ENCODE results near the gene PSMD4.

PSMD4 gene

DNA sequence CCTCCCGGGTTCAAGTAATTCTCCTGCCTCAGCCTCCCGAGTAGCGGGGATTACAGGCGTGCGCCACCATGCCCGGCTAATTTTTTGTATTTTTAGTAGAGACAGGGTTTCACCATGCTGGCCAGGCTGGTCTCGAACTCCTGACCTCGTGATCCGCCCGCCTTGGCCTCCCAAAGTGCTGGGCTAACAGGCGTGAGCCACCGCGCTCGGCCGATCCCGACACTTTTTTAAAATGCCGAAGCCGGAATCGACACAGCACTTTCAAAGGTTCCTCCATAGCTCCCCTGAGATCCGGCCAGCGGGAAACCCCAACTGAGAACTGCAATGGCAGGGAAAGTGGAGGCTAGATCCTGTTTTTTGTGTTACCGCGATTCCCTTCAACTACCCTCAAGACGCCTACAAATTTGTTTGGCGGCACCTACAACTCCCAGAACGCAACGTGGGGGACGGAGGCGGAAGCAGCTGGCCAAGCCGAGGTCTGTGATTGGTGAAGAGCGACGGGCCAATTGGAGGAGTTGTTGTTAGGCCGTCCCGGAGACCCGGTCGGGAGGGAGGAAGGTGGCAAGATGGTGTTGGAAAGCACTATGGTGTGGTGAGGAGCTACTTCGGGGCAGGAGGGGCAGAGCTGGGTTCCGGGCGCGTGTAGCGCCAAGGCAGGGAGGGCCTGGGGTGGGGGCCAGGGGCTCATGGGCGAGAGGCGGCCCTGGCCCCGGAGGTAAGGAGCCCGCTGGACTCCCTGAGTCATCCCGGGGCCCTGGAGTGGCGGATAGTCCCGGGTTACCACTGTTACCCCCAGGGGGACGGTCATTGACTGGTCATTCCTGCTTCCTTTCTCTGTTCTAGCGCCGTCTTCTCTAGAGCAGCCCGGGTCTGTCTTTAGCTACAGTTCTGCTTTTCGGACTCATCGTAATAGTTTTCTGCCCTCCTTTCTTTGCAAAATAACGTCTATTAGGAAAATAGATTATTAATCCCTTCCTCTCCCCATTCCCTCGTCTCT, at the start of gene PSMD4:
Gene PSMD4 (plus strand): TSS at position 518 of the 997 bp plus-strand sequence. CDS start 49 bp downstream, at position 567.
- H3K4me3 ChIP-seq (ENCODE audit: low read depth, low read length), result peak within 1 kb of the TSS; percentile 92
- ChIA-PET CTCF (interaction anchor here (0.7 to 1.5 kb wide), 4 partner anchors 25 to 87 kb away, joined by 3 to 6 read pairs (median 4); no protein-coding TSS in a partner anchor), POLR2A (interaction anchor here (0.6 to 2.3 kb wide), 21 partner anchors 9 to 210 kb away, joined by 3 to 24 read pairs (median 4); partner anchors contain the start of genes CDC42SE1, MLLT11, PIP5K1A and PSMB4)
- H3K36me3 ChIP-seq (ENCODE audit: control insufficient read depth in 2 of 2, insufficient read depth in 1 of 2, low read length in 2 of 2), result peaks cover 1 to 9% of the 10 kb centered on the region in 2 experiments
- H3K27ac ChIP-seq (ENCODE audit: extremely low read depth, low read depth, low read length), result peak within 1 kb of the TSS; percentile 42
- no peaks in the 10 kb centered on the region for H3K9me3 ChIP-seq (ENCODE audit: control insufficient read depth, insufficient read depth, low read depth, low read length)
- H3K4me1 ChIP-seq (ENCODE audit: control insufficient read depth, insufficient read depth, low read length), result peaks cover 2% of the 10 kb centered on the region; the same call in 1 of the 2 replicates
- TF ChIP-seq SP3 (tag by site-specific recombination; IDR thresholded peaks at IDR 0.05) (peak; percentile 69), OVOL3 (tag by site-specific recombination; IDR thresholded peaks at IDR 0.05) (0 out of 2 replicates have a peak, but pooled peaks have one; percentile 28), ZNF146 (tag by site-specific recombination; IDR thresholded peaks at IDR 0.05) (no peak), ZFHX2 (tag by site-specific recombination; conservative IDR thresholded peaks at IDR 0.05) (peak; percentile 86), KLF7 (tag by site-specific recombination; IDR thresholded peaks at IDR 0.05; ENCODE audit: borderline replicate concordance) (no peak), ZFP37 (tag by site-specific recombination; IDR thresholded peaks at IDR 0.05) (peak; percentile 75), ZNF366 (tag by site-specific recombination; conservative IDR thresholded peaks at IDR 0.05) (peak; percentile 65), ZNF248 (tag by site-specific recombination; IDR thresholded peaks at IDR 0.05) (no peak), ZSCAN23 (tag by site-specific recombination; IDR thresholded peaks at IDR 0.05) (0 out of 2 replicates have a peak, but pooled peaks have one; percentile 52), ZNF600 (tag by site-specific recombination; IDR thresholded peaks at IDR 0.05) (peak; percentile 90), ZNF350 (tag by site-specific recombination; IDR thresholded peaks at IDR 0.05) (no peak), ZNF391 (tag by site-specific recombination; IDR thresholded peaks at IDR 0.05; ENCODE audit: borderline replicate concordance, low read depth) (peak; percentile 75; the same call in 1 of the 2 replicates), ZXDB (tag by site-specific recombination; IDR thresholded peaks at IDR 0.05) (peak; percentile 74), ZNF785 (tag by site-specific recombination; IDR thresholded peaks at IDR 0.05) (peak; percentile 84; the same call in 1 of the 2 replicates), SP7 (tag by site-specific recombination; IDR thresholded peaks at IDR 0.05) (peak; percentile 51; the same call in 1 of the 2 replicates), GLI4 (tag by site-specific recombination; IDR thresholded peaks at IDR 0.05) (0 out of 2 replicates have a peak, but pooled peaks have one; percentile 31), ZNF623 (tag by site-specific recombination; IDR thresholded peaks at IDR 0.05) (peak; percentile 14; the same call in 1 of the 2 replicates), SP2 (tag by site-specific recombination; IDR thresholded peaks at IDR 0.05) (peak; percentile 90)
- TF ChIP-seq, protein P1, sequence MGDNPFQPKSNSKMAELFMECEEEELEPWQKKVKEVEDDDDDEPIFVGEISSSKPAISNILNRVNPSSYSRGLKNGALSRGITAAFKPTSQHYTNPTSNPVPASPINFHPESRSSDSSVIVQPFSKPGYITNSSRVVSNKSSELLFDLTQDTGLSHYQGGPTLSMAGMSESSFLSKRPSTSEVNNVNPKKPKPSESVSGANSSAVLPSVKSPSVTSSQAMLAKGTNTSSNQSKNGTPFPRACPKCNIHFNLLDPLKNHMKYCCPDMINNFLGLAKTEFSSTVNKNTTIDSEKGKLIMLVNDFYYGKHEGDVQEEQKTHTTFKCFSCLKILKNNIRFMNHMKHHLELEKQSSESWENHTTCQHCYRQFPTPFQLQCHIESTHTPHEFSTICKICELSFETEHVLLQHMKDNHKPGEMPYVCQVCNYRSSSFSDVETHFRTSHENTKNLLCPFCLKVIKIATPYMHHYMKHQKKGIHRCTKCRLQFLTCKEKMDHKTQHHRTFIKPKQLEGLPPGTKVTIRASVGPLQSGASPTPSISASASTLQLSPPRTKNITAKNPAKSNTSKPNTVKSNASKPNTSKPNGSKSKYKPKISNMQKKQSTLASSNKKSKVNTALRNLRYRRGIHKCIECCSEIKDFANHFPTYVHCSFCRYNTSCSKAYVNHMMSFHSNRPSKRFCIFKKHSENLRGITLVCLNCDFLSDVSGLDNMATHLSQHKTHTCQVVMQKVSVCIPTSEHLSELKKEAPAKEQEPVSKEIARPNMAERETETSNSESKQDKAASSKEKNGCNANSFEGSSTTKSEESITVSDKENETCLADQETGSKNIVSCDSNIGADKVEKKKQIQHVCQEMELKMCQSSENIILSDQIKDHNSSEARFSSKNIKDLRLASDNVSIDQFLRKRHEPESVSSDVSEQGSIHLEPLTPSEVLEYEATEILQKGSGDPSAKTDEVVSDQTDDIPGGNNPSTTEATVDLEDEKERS (tag by site-specific recombination; IDR thresholded peaks at IDR 0.05), result peak; percentile 79; the same call in 1 of the 2 replicates
- TF ChIP-seq, protein P2, sequence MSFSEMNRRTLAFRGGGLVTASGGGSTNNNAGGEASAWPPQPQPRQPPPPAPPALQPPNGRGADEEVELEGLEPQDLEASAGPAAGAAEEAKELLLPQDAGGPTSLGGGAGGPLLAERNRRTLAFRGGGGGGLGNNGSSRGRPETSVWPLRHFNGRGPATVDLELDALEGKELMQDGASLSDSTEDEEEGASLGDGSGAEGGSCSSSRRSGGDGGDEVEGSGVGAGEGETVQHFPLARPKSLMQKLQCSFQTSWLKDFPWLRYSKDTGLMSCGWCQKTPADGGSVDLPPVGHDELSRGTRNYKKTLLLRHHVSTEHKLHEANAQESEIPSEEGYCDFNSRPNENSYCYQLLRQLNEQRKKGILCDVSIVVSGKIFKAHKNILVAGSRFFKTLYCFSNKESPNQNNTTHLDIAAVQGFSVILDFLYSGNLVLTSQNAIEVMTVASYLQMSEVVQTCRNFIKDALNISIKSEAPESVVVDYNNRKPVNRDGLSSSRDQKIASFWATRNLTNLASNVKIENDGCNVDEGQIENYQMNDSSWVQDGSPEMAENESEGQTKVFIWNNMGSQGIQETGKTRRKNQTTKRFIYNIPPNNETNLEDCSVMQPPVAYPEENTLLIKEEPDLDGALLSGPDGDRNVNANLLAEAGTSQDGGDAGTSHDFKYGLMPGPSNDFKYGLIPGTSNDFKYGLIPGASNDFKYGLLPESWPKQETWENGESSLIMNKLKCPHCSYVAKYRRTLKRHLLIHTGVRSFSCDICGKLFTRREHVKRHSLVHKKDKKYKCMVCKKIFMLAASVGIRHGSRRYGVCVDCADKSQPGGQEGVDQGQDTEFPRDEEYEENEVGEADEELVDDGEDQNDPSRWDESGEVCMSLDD (tag by site-specific recombination; IDR thresholded peaks at IDR 0.05), result peak; percentile 56; the same call in 1 of the 2 replicates
- TF ChIP-seq, protein P3, sequence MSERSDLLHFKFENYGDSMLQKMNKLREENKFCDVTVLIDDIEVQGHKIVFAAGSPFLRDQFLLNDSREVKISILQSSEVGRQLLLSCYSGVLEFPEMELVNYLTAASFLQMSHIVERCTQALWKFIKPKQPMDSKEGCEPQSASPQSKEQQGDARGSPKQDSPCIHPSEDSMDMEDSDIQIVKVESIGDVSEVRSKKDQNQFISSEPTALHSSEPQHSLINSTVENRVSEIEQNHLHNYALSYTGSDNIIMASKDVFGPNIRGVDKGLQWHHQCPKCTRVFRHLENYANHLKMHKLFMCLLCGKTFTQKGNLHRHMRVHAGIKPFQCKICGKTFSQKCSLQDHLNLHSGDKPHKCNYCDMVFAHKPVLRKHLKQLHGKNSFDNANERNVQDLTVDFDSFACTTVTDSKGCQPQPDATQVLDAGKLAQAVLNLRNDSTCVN (tag by site-specific recombination; optimal IDR thresholded peaks at IDR 0.05), result peak; percentile 22
- TF ChIP-seq, protein P4, sequence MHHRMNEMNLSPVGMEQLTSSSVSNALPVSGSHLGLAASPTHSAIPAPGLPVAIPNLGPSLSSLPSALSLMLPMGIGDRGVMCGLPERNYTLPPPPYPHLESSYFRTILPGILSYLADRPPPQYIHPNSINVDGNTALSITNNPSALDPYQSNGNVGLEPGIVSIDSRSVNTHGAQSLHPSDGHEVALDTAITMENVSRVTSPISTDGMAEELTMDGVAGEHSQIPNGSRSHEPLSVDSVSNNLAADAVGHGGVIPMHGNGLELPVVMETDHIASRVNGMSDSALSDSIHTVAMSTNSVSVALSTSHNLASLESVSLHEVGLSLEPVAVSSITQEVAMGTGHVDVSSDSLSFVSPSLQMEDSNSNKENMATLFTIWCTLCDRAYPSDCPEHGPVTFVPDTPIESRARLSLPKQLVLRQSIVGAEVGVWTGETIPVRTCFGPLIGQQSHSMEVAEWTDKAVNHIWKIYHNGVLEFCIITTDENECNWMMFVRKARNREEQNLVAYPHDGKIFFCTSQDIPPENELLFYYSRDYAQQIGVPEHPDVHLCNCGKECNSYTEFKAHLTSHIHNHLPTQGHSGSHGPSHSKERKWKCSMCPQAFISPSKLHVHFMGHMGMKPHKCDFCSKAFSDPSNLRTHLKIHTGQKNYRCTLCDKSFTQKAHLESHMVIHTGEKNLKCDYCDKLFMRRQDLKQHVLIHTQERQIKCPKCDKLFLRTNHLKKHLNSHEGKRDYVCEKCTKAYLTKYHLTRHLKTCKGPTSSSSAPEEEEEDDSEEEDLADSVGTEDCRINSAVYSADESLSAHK (tag by site-specific recombination; IDR thresholded peaks at IDR 0.05), result no peak
- TF ChIP-seq, protein P5, sequence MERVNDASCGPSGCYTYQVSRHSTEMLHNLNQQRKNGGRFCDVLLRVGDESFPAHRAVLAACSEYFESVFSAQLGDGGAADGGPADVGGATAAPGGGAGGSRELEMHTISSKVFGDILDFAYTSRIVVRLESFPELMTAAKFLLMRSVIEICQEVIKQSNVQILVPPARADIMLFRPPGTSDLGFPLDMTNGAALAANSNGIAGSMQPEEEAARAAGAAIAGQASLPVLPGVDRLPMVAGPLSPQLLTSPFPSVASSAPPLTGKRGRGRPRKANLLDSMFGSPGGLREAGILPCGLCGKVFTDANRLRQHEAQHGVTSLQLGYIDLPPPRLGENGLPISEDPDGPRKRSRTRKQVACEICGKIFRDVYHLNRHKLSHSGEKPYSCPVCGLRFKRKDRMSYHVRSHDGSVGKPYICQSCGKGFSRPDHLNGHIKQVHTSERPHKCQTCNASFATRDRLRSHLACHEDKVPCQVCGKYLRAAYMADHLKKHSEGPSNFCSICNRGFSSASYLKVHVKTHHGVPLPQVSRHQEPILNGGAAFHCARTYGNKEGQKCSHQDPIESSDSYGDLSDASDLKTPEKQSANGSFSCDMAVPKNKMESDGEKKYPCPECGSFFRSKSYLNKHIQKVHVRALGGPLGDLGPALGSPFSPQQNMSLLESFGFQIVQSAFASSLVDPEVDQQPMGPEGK (tag by site-specific recombination; IDR thresholded peaks at IDR 0.05), result peak; percentile 80
- TF ChIP-seq, protein P6, sequence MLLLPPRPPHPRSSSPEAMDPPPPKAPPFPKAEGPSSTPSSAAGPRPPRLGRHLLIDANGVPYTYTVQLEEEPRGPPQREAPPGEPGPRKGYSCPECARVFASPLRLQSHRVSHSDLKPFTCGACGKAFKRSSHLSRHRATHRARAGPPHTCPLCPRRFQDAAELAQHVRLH (tag by site-specific recombination; IDR thresholded peaks at IDR 0.05), result peak; percentile 89

All from HEK293 (cell line).